Osteoblast (primary cell): ENCODE measurements around the gene KRT6A. TPM values are rescaled to one million over a fixed set of nuclear protein-coding genes. Genes with fewer than 3 reads are reported as not detected.

Experiments
- DNase-seq: peaks from one replicate; pipeline ENCODE4 v3.0.0; 2011; ENCODE audit warnings: low spot score, mixed read lengths; ENCODE audit not compliant: insufficient read length; ENCODE audit errors: missing footprints
- H2AFZ ChIP-seq: 2 replicates; pipeline ENCODE4 v1.6.0; 2011; ENCODE audit warnings: mild to moderate bottlenecking, low read length
- H3K27ac ChIP-seq: 2 replicates; pipeline ENCODE4 v1.5.1; 2011; ENCODE audit warnings: mild to moderate bottlenecking, low read depth, low read length, moderate library complexity
- H3K27me3 ChIP-seq: 2 replicates; pipeline ENCODE4 v1.6.0; 2012; ENCODE audit warnings: mild to moderate bottlenecking, control low read depth, inconsistent platforms, low read length, moderate library complexity; ENCODE audit not compliant: insufficient read depth
- H3K36me3 ChIP-seq: 2 replicates; pipeline ENCODE4 v1.5.1; 2011; ENCODE audit warnings: mild to moderate bottlenecking, low read length, control low read depth, moderate library complexity; ENCODE audit not compliant: insufficient read depth
- H3K4me1 ChIP-seq: 2 replicates; pipeline ENCODE4 v1.5.1; 2011; ENCODE audit warnings: mild to moderate bottlenecking, low read length, control low read depth, moderate library complexity; ENCODE audit not compliant: insufficient read depth
- H3K4me2 ChIP-seq: 2 replicates; pipeline ENCODE4 v1.6.0; 2011; ENCODE audit warnings: mild to moderate bottlenecking, low read length; ENCODE audit not compliant: insufficient read depth
- H3K4me3 ChIP-seq: fragments of 200-600 bp; sonication (generic); 3 replicates; pipeline ENCODE4 v1.5.1; 2012; ENCODE audit warnings: mild to moderate bottlenecking, low read length, inconsistent platforms; ENCODE audit not compliant: insufficient read depth
- H3K79me2 ChIP-seq: 2 replicates; pipeline ENCODE4 v1.6.0; 2012; ENCODE audit warnings: mild to moderate bottlenecking, low read length, control low read depth, inconsistent platforms; ENCODE audit not compliant: insufficient read depth
- H3K9me3 ChIP-seq: 2 replicates; pipeline ENCODE4 v1.5.1; 2011; ENCODE audit warnings: low read depth, low read length, control low read depth
- H4K20me1 ChIP-seq: 2 replicates; pipeline ENCODE4 v1.6.0; 2012; ENCODE audit warnings: mild to moderate bottlenecking, low read length, control low read depth; ENCODE audit not compliant: insufficient read depth
- total RNA-seq: library from RNA; depleted of rRNA; stranded (reverse); fragments of >200 nt; gene quantifications from 2 replicates; pipeline ENCODE4 v1.2.3, GENCODE V29; 2012
- TF ChIP-seq, protein P1 (sequence below): IDR thresholded peaks from 2 replicates; pipeline ENCODE4 v1.5.1; 2011; ENCODE audit warnings: mild to moderate bottlenecking, low read depth, low read length, moderate library complexity; ENCODE audit errors: extremely low read depth

KRT6A gene
- total RNA-seq, 1 donor: 0.72 TPM

DNA sequence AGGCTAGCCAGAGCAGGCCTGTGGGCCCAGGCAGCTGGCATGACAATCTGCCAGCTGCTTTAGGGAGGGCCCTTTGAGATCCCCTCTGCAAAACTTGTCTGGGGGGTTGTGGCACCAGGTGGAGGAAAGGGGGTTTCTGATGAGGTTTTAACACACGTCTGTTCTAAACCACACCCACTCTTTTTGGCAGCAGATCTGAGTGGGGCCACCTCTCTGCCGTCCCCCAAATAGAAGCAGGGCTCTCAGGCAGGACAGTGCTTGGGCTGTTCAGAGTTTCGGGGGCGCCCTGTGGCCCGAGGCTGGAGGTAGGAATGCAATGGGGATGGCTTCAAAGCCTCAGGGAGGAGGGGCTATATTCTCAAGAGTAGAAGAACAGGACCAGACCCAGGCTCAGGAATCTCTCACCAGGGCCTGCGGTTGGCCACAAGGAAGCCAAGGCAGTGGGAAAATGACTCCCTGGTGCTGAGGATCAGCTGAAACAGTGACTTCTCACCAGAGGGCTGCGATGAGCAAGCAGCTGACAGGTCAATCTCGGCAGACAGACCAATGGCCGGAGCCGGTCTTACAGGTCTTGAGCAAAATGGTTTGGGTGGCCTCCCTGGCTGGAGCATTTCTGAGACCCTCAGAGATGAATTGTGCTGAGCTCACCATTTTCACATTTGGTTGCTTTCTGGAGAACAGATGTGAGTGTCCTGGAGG lies 28.7 kb upstream of the KRT6A start:
- TF ChIP-seq, protein P1, sequence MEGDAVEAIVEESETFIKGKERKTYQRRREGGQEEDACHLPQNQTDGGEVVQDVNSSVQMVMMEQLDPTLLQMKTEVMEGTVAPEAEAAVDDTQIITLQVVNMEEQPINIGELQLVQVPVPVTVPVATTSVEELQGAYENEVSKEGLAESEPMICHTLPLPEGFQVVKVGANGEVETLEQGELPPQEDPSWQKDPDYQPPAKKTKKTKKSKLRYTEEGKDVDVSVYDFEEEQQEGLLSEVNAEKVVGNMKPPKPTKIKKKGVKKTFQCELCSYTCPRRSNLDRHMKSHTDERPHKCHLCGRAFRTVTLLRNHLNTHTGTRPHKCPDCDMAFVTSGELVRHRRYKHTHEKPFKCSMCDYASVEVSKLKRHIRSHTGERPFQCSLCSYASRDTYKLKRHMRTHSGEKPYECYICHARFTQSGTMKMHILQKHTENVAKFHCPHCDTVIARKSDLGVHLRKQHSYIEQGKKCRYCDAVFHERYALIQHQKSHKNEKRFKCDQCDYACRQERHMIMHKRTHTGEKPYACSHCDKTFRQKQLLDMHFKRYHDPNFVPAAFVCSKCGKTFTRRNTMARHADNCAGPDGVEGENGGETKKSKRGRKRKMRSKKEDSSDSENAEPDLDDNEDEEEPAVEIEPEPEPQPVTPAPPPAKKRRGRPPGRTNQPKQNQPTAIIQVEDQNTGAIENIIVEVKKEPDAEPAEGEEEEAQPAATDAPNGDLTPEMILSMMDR: no peak
- H3K27ac ChIP-seq: no peak overlapping the region
- no peak overlapping the region for H2AFZ ChIP-seq
- H3K4me2 ChIP-seq: no peak overlapping the region
- no peak overlapping the region for H3K4me3 ChIP-seq
- DNase-seq: peak; percentile 80
- peaks cover 5% of the 10 kb centered on the region for H3K4me1 ChIP-seq
- H3K27me3 ChIP-seq: peaks cover 24% of the 10 kb centered on the region
- H4K20me1 ChIP-seq: no peaks in the 10 kb centered on the region
- H3K36me3 ChIP-seq: no peaks in the 10 kb centered on the region
- H3K79me2 ChIP-seq: no peaks in the 10 kb centered on the region
- H3K9me3 ChIP-seq: no peaks in the 10 kb centered on the region

DNA sequence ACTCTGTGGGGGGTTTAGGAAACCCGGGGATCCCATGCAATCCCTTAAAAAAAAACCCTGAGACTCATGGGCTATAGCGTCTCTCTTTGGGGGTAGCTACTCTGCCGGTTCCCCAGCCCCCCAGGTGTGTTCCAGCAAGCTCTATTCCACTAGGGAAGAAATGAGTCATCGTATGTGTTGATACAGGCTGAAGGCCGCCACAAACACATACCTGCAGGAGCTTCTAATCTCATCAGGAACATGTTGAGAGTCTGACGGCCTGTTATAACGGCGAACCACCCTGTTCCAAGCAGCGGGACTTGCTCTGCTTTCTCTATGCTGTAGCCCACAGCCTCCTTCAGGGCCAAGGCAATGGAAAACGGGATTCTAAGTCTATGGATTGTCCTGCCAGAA lies 28.1 kb upstream of the KRT6A start:
- Histone ChIP-seq H3K79me2 (no peaks in the 10 kb centered on the region), H3K4me3 (no peak overlapping the region), H3K27me3 (peaks cover 26% of the 10 kb centered on the region), H3K9me3 (no peaks in the 10 kb centered on the region), H3K4me2 (no peak overlapping the region), H3K27ac (no peak overlapping the region), H4K20me1 (no peaks in the 10 kb centered on the region), H3K4me1 (peaks cover 5% of the 10 kb centered on the region), H3K36me3 (no peaks in the 10 kb centered on the region), H2AFZ (no peak overlapping the region)
- no peak for DNase-seq
- TF ChIP-seq, protein P1: no peak

DNA sequence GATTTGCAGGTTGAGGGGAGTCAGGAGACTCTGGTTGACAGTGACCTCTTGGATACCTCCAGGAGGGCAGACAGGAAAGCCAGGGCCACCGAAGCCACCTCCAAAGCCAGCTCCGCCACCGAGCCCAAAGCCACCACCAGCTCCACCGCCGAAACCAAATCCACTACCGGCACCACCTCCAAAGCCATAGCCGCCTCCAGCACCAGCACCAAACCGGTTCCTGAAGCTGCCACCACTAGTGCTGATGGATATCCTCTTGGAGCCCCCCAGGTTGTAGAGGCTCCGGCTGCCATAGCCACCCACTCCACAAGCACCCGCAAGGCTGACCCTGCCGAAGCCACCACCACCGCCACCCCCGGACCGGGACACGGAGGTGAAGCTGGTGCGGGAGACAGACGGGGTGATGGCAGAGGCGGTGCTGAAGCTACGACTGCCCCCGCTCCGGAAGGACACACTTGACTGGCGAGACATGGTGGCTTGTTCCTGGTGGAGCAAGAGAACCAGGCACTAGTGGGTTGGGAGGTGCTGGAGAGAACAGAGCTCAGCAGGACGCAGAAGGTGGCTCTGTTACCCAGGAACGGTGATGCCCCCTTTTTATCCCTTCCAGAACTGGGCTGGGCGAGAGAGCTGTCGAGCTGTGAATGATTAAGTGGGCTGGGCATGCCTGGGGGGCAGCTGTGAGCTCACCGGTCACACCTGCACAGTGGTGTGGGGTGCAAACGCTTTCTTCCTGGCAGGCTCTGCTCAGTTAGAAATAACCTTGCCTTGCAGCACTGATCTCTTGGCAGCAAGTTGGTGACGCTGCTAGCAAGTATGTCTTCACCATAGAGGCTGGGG lies 27.0 kb upstream of the KRT6A start, which contains the start of gene KRT5:
TSS of gene KRT5 (minus strand) at position 569 of the 837 bp plus-strand sequence. CDS start at position 471, 98 bp downstream.
- no peak within 1 kb of the TSS for H3K4me3 ChIP-seq
- H3K36me3 ChIP-seq: no peaks in the 10 kb centered on the region
- H2AFZ ChIP-seq: no peak within 1 kb of the TSS
- H3K27ac ChIP-seq: no peak within 1 kb of the TSS
- no peaks in the 10 kb centered on the region for H4K20me1 ChIP-seq
- H3K9me3 ChIP-seq: no peaks in the 10 kb centered on the region
- H3K27me3 ChIP-seq: peaks cover 35% of the 10 kb centered on the region
- DNase-seq: no peak
- no peaks in the 10 kb centered on the region for H3K79me2 ChIP-seq
- TF ChIP-seq, protein P1: no peak
- H3K4me1 ChIP-seq: peaks cover 5% of the 10 kb centered on the region
- H3K4me2 ChIP-seq: no peak within 1 kb of the TSS

DNA sequence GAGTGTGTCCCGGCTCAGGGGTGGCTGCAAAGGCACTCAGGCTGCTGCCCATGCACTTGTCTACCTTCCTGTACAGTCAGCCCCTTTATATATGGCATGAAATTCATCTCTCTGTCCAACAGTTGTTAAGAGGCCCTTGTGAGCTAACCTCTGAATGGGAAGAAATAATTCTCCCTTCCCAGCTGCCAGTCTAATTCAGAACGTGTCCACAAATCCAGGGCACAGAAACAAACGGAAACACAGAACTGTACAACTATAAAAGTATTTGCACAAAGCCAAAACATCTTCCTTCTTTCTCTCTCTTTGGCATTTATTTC lies 26.3 kb upstream of the KRT6A start:
- Histone ChIP-seq H3K4me2 (no peak overlapping the region), H3K4me1 (peaks cover 5% of the 10 kb centered on the region), H2AFZ (no peak overlapping the region), H3K27ac (no peak overlapping the region), H3K79me2 (no peaks in the 10 kb centered on the region), H3K9me3 (no peaks in the 10 kb centered on the region), H3K4me3 (no peak overlapping the region), H3K36me3 (no peaks in the 10 kb centered on the region), H3K27me3 (peaks cover 40% of the 10 kb centered on the region), H4K20me1 (no peaks in the 10 kb centered on the region)
- DNase-seq: no peak
- TF ChIP-seq, protein P1: no peak
